Prostate gland (tissue), 2 donors: ENCODE data around the gene ACTR1B. TPM values are rescaled to one million over a fixed set of nuclear protein-coding genes. Genes with fewer than 3 reads are reported as not detected.

Source experiments
- DNase-seq: peaks from one replicate; pipeline ENCODE4 v3.0.0-alpha.2; 2019; ENCODE audit warnings: low spot score
- H3K27ac ChIP-seq, 2 donors: fragments of 200-600 bp; sonication (generic); 2 replicates each; pipeline ENCODE4 v1.5.1; 2017 to 2019
- H3K27me3 ChIP-seq: fragments of 200-600 bp; sonication (generic); replicated peaks from 2 replicates; pipeline ENCODE4 v1.5.1; 2019; ENCODE audit not compliant: insufficient read depth
- H3K36me3 ChIP-seq, 2 donors: fragments of 200-600 bp; sonication (generic); 1 replicate in 1 of 2; 2 replicates in 1 of 2; pipeline versions ENCODE4 v1.5.1 to v1.8.1; 2017 to 2019
- H3K4me1 ChIP-seq: fragments of 200-600 bp; sonication (generic); replicated peaks from 2 replicates; pipeline ENCODE4 v1.5.1; 2019
- H3K4me3 ChIP-seq, 2 donors: fragments of 200-600 bp; sonication (generic); 2 replicates each; pipeline ENCODE4 v1.5.1; 2017 to 2019
- H3K9me3 ChIP-seq: fragments of 200-600 bp; sonication (generic); 2 replicates; pipeline ENCODE4 v1.5.1; 2017
- CTCF ChIP-seq, 4 experiments: fragments of 200-600 bp in 2 of 4; fragments of 450-650 bp in 2 of 4; sonication (generic) in 2 of 4; IDR thresholded peaks; 1 replicate in 3 of 4; 2 replicates in 1 of 4; pipeline ENCODE4 v1.5.1; 2016 to 2019; ENCODE audit warnings: antibody characterized with exemption in 4 of 4, mild to moderate bottlenecking in 2 of 4, moderate library complexity in 2 of 4
- POLR2A ChIP-seq: fragments of 450-650 bp; IDR thresholded peaks from one replicate; pipeline ENCODE4 v1.6.1; 2016; ENCODE audit warnings: antibody characterized with exemption, mild to moderate bottlenecking
- POLR2AphosphoS5 ChIP-seq: sonication (generic); formaldehyde crosslinking; IDR thresholded peaks from one replicate; pipeline ENCODE4 v1.6.1; 2017; ENCODE audit warnings: antibody characterized with exemption
- WGBS: methylation state at CpG from one replicate; pipeline ENCODE4 v1.1.5; 2018; 5-methylcytosine and 5-hydroxymethylcytosine counted together
- intact Hi-C: fragments of 100-400 bp; cut with DNase I; formaldehyde crosslinking; loops from one replicate; pipeline ENCODE4 v1.14.2; 2022
- total RNA-seq, 2 donors: library from RNA; depleted of rRNA; stranded (reverse); fragments of >200 nt; gene quantifications; one replicate each; pipeline ENCODE4 v1.1.0, GENCODE V29; 2016

Gene ACTR1B
- total RNA-seq, 2 donors from 2014 or later = 80.5 to 102 TPM

DNA sequence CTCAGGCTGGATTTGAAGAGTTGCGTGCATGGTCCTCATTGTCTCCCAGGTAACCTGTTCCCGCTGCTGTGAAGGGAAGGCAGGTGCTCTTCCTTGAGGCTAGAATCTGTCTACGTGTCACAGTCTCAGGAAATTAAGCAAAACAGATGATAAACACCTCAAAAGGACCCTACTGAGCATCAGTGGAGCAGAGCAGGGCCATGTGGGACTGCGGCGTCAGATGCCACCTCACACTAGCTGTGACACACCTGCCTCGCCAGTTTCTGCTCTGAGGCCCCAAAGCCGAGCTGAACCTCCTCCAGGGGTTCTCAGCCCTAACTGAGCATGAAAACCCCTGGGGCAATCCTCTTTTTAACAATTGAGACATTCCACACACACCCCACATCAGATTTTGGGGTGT lies 7.7 kb upstream of the ACTR1B start:
- Histone ChIP-seq H3K27me3 (no peaks in the 10 kb centered on the region), H3K4me1 (no peaks in the 10 kb centered on the region), H3K27ac (no peak overlapping the region), H3K9me3 (no peaks in the 10 kb centered on the region), H3K4me3 (no peak overlapping the region), H3K36me3 (no peaks in the 10 kb centered on the region)
- 96% methylated on average over 7 of the region's 7 CpGs for WGBS
- intact Hi-C loops = no loop called here
- DNase-seq = no peak
- TF ChIP-seq POLR2A = no peak
- TF ChIP-seq CTCF (IDR thresholded peaks at IDR 0.05) = no peak
- no peak for TF ChIP-seq POLR2AphosphoS5

GRCh38 chr2:97670471-97670870 lies 6.6 kb upstream of the ACTR1B start:
- Histone ChIP-seq H3K9me3 (no peaks in the 10 kb centered on the region), H3K27ac (no peak overlapping the region), H3K36me3 (no peaks in the 10 kb centered on the region), H3K4me3 (no peak overlapping the region), H3K4me1 (no peaks in the 10 kb centered on the region), H3K27me3 (no peaks in the 10 kb centered on the region)
- intact Hi-C loops = no loop called here
- TF ChIP-seq CTCF (IDR thresholded peaks at IDR 0.05) (no peak), POLR2AphosphoS5 (no peak), POLR2A (no peak)
- no peak for DNase-seq
- 100% methylated on average over 1 of the region's 1 CpG for WGBS

- DNase-seq = no peak
- H3K4me3 ChIP-seq = no peak within 1 kb of the TSS
- no peaks in the 10 kb centered on the region for H3K9me3 ChIP-seq
- no peak for TF ChIP-seq CTCF (IDR thresholded peaks at IDR 0.05)
- no peak for TF ChIP-seq POLR2A
- TF ChIP-seq POLR2AphosphoS5 = no peak
- no peaks in the 10 kb centered on the region for H3K36me3 ChIP-seq
- 97% methylated on average over 6 of the region's 6 CpGs for WGBS
- no peaks in the 10 kb centered on the region for H3K4me1 ChIP-seq
- intact Hi-C loops = loop anchor here (10.0 kb wide), 1 partner anchor 325 kb away; the partner anchor contains the start of gene TMEM131
- H3K27ac ChIP-seq = no peak within 1 kb of the TSS
- H3K27me3 ChIP-seq = no peaks in the 10 kb centered on the region
Measured at GRCh38 chr2:97669448-97669847, 5.6 kb upstream of the ACTR1B start, which contains the start of gene C2orf92. C2orf92 (plus strand) TSS chr2:97669713; CDS start chr2:97669789, 76 bp downstream.

DNA sequence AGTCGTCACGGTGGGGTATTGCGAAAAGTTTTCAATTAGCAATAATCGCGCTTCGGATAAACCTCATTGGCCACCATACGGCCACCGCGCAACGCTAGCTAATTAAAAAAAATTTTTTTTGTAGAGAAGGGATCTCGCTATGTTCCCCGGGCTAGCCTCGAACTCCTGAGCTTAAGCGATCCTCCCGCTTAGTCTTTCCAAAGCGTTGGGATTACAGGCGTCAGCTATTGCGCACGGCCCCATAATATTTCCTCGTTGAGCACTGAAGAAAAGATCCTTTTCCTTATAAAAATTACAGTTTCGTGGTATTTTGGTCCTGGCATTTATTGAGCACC lies 759 bp upstream of the ACTR1B start:
- H3K36me3 ChIP-seq = no peaks in the 10 kb centered on the region
- WGBS = 10% methylated on average over 21 of the region's 21 CpGs
- H3K9me3 ChIP-seq = no peaks in the 10 kb centered on the region
- intact Hi-C loops = loop anchor here (10.0 kb wide), 1 partner anchor 330 kb away; the partner anchor contains the start of gene TMEM131
- peaks cover 14% of the 10 kb centered on the region for H3K4me1 ChIP-seq
- H3K27ac ChIP-seq = peak overlapping the region; percentile 93 to 95
- no peak for DNase-seq
- no peaks in the 10 kb centered on the region for H3K27me3 ChIP-seq
- peak overlapping the region; percentile 69 to 82 for H3K4me3 ChIP-seq
- TF ChIP-seq POLR2AphosphoS5 = no peak
- no peak for TF ChIP-seq CTCF (IDR thresholded peaks at IDR 0.05)
- no peak for TF ChIP-seq POLR2A

DNA sequence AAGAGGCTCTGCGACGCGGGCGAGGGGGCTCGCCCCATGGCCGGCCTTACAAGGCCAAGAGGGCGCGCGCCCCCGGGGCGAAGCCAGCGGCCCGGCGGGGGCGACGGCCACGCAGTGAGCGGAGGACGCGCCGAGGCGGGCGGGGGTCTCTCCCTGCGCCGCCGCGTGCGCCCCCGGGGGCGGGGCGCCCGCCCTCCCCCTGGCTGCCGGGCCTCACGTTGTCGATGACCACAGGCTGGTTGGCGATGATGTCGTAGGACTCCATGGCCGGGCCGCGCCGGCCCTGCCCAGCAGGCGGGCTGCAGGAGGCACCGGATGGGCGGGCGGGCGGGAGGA lies 250 bp downstream of the ACTR1B start:
- no peak for DNase-seq

More for the DNA sequence above, 250 bp downstream of the ACTR1B start:
- TF ChIP-seq CTCF (IDR thresholded peaks at IDR 0.05) (no peak), POLR2AphosphoS5 (no peak), POLR2A (no peak)
- intact Hi-C loops = loop anchor here (1.0 to 10.0 kb wide), 2 partner anchors 17 to 331 kb away; partner anchors contain the start of genes COX5B and TMEM131
- no peaks in the 10 kb centered on the region for H3K27me3 ChIP-seq
- peaks cover 14% of the 10 kb centered on the region for H3K4me1 ChIP-seq
- H3K27ac ChIP-seq = peak overlapping the region; percentile 93 to 95
- H3K4me3 ChIP-seq = peak overlapping the region; percentile 69 to 82
- peaks cover under 1 to 3% of the 10 kb centered on the region in 2 donors for H3K36me3 ChIP-seq
- WGBS = no CpG with 5 or more reads among the region's 46 CpGs
- no peaks in the 10 kb centered on the region for H3K9me3 ChIP-seq
